ENCODE results near the gene HEXD.

Gene HEXD

GRCh38 chr17:82432017-82432416 lies 13.9 kb downstream of the HEXD start:
- TF ChIP-seq RAD21 (IDR thresholded peaks at IDR 0.05; ENCODE audit: low read depth) (no peak), YY1 (IDR thresholded peaks at IDR 0.05; ENCODE audit: low read depth) (no peak), CEBPB (IDR thresholded peaks at IDR 0.05) (no peak), FOXM1 (IDR thresholded peaks at IDR 0.05; ENCODE audit: borderline replicate concordance, low read depth) (no peak), EP300 (IDR thresholded peaks at IDR 0.05; ENCODE audit: borderline replicate concordance) (no peak), USF1 (IDR thresholded peaks at IDR 0.05) (no peak), NFIC (IDR thresholded peaks at IDR 0.05) (no peak), ZBTB7A (IDR thresholded peaks at IDR 0.05; ENCODE audit: low read depth) (no peak), TEAD4 (IDR thresholded peaks at IDR 0.05) (no peak), EGR1 (IDR thresholded peaks at IDR 0.05) (no peak), TAF1 (IDR thresholded peaks at IDR 0.05; ENCODE audit: low read depth) (no peak), TCF12 (IDR thresholded peaks at IDR 0.05; ENCODE audit: low read depth) (no peak), MAX (IDR thresholded peaks at IDR 0.05) (no peak), REST (IDR thresholded peaks at IDR 0.05; ENCODE audit: low read depth) (no peak), CREB1 (IDR thresholded peaks at IDR 0.05; ENCODE audit: low read depth) (no peak)

- TF ChIP-seq MAX (IDR thresholded peaks at IDR 0.05) (no peak), TCF12 (IDR thresholded peaks at IDR 0.05; ENCODE audit: low read depth) (no peak), RAD21 (IDR thresholded peaks at IDR 0.05; ENCODE audit: low read depth) (no peak), FOXM1 (IDR thresholded peaks at IDR 0.05; ENCODE audit: borderline replicate concordance, low read depth) (no peak), ZBTB7A (IDR thresholded peaks at IDR 0.05; ENCODE audit: low read depth) (no peak), REST (IDR thresholded peaks at IDR 0.05; ENCODE audit: low read depth) (no peak), CREB1 (IDR thresholded peaks at IDR 0.05; ENCODE audit: low read depth) (no peak), USF1 (IDR thresholded peaks at IDR 0.05) (no peak), EP300 (IDR thresholded peaks at IDR 0.05; ENCODE audit: borderline replicate concordance) (no peak), NFIC (IDR thresholded peaks at IDR 0.05) (no peak), TAF1 (IDR thresholded peaks at IDR 0.05; ENCODE audit: low read depth) (no peak), EGR1 (IDR thresholded peaks at IDR 0.05) (no peak), TEAD4 (IDR thresholded peaks at IDR 0.05) (no peak), YY1 (IDR thresholded peaks at IDR 0.05; ENCODE audit: low read depth) (no peak), CEBPB (IDR thresholded peaks at IDR 0.05) (no peak)
Observed at GRCh38 chr17:82433560-82434215, 15.5 kb downstream of the HEXD start.

GRCh38 chr17:82434216-82434565 lies 16.0 kb downstream of the HEXD start:
- no peak for TF ChIP-seq ZBTB7A (IDR thresholded peaks at IDR 0.05; ENCODE audit: low read depth)
- TF ChIP-seq RAD21 (IDR thresholded peaks at IDR 0.05; ENCODE audit: low read depth) = no peak
- no peak for TF ChIP-seq TEAD4 (IDR thresholded peaks at IDR 0.05)
- TF ChIP-seq CREB1 (IDR thresholded peaks at IDR 0.05; ENCODE audit: low read depth) = no peak
- TF ChIP-seq CEBPB (IDR thresholded peaks at IDR 0.05) = no peak
- TF ChIP-seq YY1 (IDR thresholded peaks at IDR 0.05; ENCODE audit: low read depth) = no peak
- TF ChIP-seq TAF1 (IDR thresholded peaks at IDR 0.05; ENCODE audit: low read depth) = no peak
- TF ChIP-seq NFIC (IDR thresholded peaks at IDR 0.05) = no peak
- no peak for TF ChIP-seq EP300 (IDR thresholded peaks at IDR 0.05; ENCODE audit: borderline replicate concordance)
- TF ChIP-seq EGR1 (IDR thresholded peaks at IDR 0.05) = no peak
- no peak for TF ChIP-seq REST (IDR thresholded peaks at IDR 0.05; ENCODE audit: low read depth)
- no peak for TF ChIP-seq USF1 (IDR thresholded peaks at IDR 0.05)

- TF ChIP-seq MAX (IDR thresholded peaks at IDR 0.05) (no peak), CREB1 (IDR thresholded peaks at IDR 0.05; ENCODE audit: low read depth) (no peak), TEAD4 (IDR thresholded peaks at IDR 0.05) (no peak), FOXM1 (IDR thresholded peaks at IDR 0.05; ENCODE audit: borderline replicate concordance, low read depth) (no peak), TCF12 (IDR thresholded peaks at IDR 0.05; ENCODE audit: low read depth) (no peak)
Observed at GRCh38 chr17:82435103-82435502, 17.0 kb downstream of the HEXD start.
